ENCODE measurements around the gene PCK2. TPM values are rescaled to one million over a fixed set of nuclear protein-coding genes. Genes with fewer than 3 reads are reported as not detected.
"Not testable (repeated sequence)": the region's sequence is repeated elsewhere in the genome, so short reads cannot be mapped to it uniquely, and the experiment has no call there.

The PCK2 gene
- total RNA-seq: 10 to 100 TPM; 18.3 to 21.4 TPM
- polyA plus RNA-seq: 10 to 100 TPM; 11.0 to 15.5 TPM

GRCh38 chr14:24093901-24094840 is at the start of gene PCK2:
Gene PCK2, plus strand, starts transcription at chr14:24094311. Its CDS starts 95 bp downstream, at chr14:24094406.
- peak within 1 kb of the TSS; percentile 82 to 90 for H3K4me3 ChIP-seq (ENCODE audit: low read length in 2 of 2)
- H3K9me3 ChIP-seq (ENCODE audit: control insufficient read depth in 1 of 2, low read length in 2 of 2): no peaks in the 10 kb centered on the region
- H3K27me3 ChIP-seq (ENCODE audit: insufficient read depth, low read length): no peaks in the 10 kb centered on the region
- H3K27me3 Mint-ChIP-seq: no peaks in the 10 kb centered on the region
- H3K27ac ChIP-seq (ENCODE audit: low read depth, low read length): peak within 1 kb of the TSS; percentile 84
- H3K4me3 Mint-ChIP-seq: peak within 1 kb of the TSS; percentile 91 to 100 (median 98)
- peak; percentile 53 to 75 (median 61) for DNase-seq
- peaks cover 8% of the 10 kb centered on the region for H3K36me3 ChIP-seq (ENCODE audit: insufficient read depth, low read length)
- H3K4me1 Mint-ChIP-seq: peaks cover 21 to 47% (median 33%) of the 10 kb centered on the region in 4 donors
- peaks cover 0 to 18% of the 10 kb centered on the region in 2 donors for H3K36me3 Mint-ChIP-seq
- ChIA-PET POLR2A (ENCODE audit: partially characterized antibody) (interaction anchor here (0.7 to 8.8 kb wide), 19 partner anchors 12 to 791 kb away, joined by 3 to 137 read pairs (median 5); partner anchors contain the start of genes CARMIL3, CHMP4A, DCAF11 and DHRS1), CTCF (ENCODE audit: partially characterized antibody) (interaction anchor here (1.0 to 12.2 kb wide), 11 partner anchors 11 to 463 kb away, joined by 3 to 475 read pairs (median 5); partner anchors contain the start of genes CARMIL3, DCAF11, IRF9 and NRL)
- H3K9me3 Mint-ChIP-seq: no peaks in the 10 kb centered on the region
- peak within 1 kb of the TSS; percentile 84 to 98 (median 97) for H3K27ac Mint-ChIP-seq
- peaks cover 26% of the 10 kb centered on the region for H3K4me1 ChIP-seq (ENCODE audit: insufficient read depth, low read length)
- intact Hi-C loops (cut with micrococcal nuclease): loop anchor here (1.0 to 10.0 kb wide), 6 partner anchors 13 to 67 kb away; partner anchors contain the start of genes DCAF11, EMC9, IRF9 and NRL

GRCh38 chr14:24049002-24049401 is 45.1 kb upstream of the PCK2 start:
- H3K27me3 ChIP-seq (ENCODE audit: insufficient read depth, low read length); H3K9me3 ChIP-seq (ENCODE audit: control insufficient read depth in 1 of 2, low read length in 2 of 2); H3K27ac Mint-ChIP-seq; H3K4me3 Mint-ChIP-seq; H3K36me3 Mint-ChIP-seq; POLR2A ChIA-PET (ENCODE audit: partially characterized antibody); DNase-seq; intact Hi-C loops (cut with micrococcal nuclease); H3K9me3 Mint-ChIP-seq; H3K36me3 ChIP-seq (ENCODE audit: insufficient read depth, low read length); H3K27ac ChIP-seq (ENCODE audit: low read depth, low read length); H3K4me3 ChIP-seq (ENCODE audit: low read length in 2 of 2): not testable (repeated sequence)
- CTCF ChIA-PET (ENCODE audit: partially characterized antibody): interaction anchor here (1.0 to 1.1 kb wide), 2 partner anchors 8 to 9 kb away, joined by 3 read pairs; no protein-coding TSS in a partner anchor
- Mint-ChIP-seq H3K4me1 (peaks cover 10 to 17% (median 14%) of the 10 kb centered on the region in 4 donors), H3K27me3 (peaks cover 11 to 12% of the 10 kb centered on the region in 2 donors)
- H3K4me1 ChIP-seq (ENCODE audit: insufficient read depth, low read length): peaks cover 14% of the 10 kb centered on the region

DNA sequence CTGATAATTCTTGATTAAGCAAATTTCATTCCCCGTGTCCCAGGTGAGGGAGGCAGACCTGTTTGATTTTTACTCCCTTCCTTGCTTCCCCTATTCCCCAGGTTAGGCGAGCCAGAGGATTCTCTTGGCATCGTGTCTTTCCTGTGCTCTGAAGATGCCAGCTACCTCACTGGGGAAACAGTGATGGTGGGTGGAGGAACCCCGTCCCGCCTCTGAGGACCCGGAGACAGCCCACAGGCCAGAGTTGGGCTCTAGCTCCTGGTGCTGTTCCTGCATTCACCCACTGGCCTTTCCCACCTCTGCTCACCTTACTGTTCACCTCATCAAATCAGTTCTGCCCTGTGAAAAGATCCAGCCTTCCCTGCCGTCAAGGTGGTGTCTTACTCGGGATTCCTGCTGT is 43.4 kb upstream of the PCK2 start:
- not testable (repeated sequence) for H3K36me3 Mint-ChIP-seq; H3K9me3 ChIP-seq (ENCODE audit: control insufficient read depth in 1 of 2, low read length in 2 of 2)
- POLR2A ChIA-PET (ENCODE audit: partially characterized antibody): interaction anchor here (1.2 to 2.4 kb wide), 4 partner anchors 31 to 64 kb away, joined by 3 to 19 read pairs (median 10); partner anchors contain the start of genes DCAF11, NRL and PCK2

DNA sequence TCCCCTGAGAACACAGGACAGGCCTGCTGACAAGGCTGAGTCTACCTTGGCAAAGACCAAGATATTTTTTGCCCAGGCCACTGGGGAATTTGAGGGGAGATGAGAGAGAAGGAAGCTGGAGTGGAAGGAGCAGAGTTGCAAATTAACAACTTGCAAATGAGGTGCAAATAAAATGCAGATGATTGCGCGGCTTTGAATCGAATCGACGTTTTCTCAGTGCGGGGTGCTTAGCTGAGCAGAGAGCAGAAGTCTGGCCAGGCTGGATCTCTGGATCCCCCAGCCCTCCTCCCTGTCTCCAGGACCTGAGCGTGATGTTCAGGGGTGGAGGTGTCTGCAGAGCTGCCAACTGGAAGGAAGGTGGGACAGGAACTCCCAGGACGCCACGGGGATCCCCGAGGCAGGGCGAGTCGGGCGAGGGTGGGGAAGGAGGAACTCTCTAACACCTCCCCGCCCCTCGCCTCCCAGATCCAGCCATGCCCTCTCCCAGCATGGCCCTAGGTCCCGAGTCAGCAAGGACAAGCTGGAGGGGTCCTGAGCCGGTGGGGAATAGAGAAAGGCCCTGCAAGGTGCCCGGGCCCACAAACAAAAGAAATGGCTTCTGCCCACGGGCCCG is 42.8 kb upstream of the PCK2 start:
- CTCF ChIA-PET (ENCODE audit: partially characterized antibody): interaction anchor here (1.0 to 17.4 kb wide), 5 partner anchors 10 to 59 kb away, joined by 3 to 475 read pairs (median 3); partner anchors contain the start of gene PCK2
- peak overlapping the region in 1 of 2 donors; percentile 76 for H3K4me3 ChIP-seq (ENCODE audit: low read length in 2 of 2)
- intact Hi-C loops (cut with micrococcal nuclease): no loop called here
- no peaks in the 10 kb centered on the region for H3K36me3 ChIP-seq (ENCODE audit: insufficient read depth, low read length)
- H3K4me1 Mint-ChIP-seq: peaks cover 10 to 17% (median 14%) of the 10 kb centered on the region in 4 donors
- no peaks in the 10 kb centered on the region for H3K27me3 ChIP-seq (ENCODE audit: insufficient read depth, low read length)
- POLR2A ChIA-PET (ENCODE audit: partially characterized antibody): interaction anchor here (0.6 to 2.4 kb wide), 12 partner anchors 29 to 190 kb away, joined by 3 to 19 read pairs (median 3); partner anchors contain the start of genes DCAF11, NRL, PCK2 and PSME1
- peak overlapping the region in 2 of 7 donors; percentile 53 to 79 for H3K27ac Mint-ChIP-seq
- H3K9me3 ChIP-seq (ENCODE audit: control insufficient read depth in 1 of 2, low read length in 2 of 2): no peaks in the 10 kb centered on the region
- no peaks in the 10 kb centered on the region for H3K36me3 Mint-ChIP-seq
- no peak for DNase-seq
- H3K27ac ChIP-seq (ENCODE audit: low read depth, low read length): peak overlapping the region; percentile 16
- peak overlapping the region; percentile 81 to 92 (median 88) for H3K4me3 Mint-ChIP-seq
- peaks cover 14% of the 10 kb centered on the region for H3K4me1 ChIP-seq (ENCODE audit: insufficient read depth, low read length)
- peaks cover 6 to 8% of the 10 kb centered on the region in 2 donors for H3K27me3 Mint-ChIP-seq
- no peaks in the 10 kb centered on the region for H3K9me3 Mint-ChIP-seq

More for the DNA sequence above, 43.4 kb upstream of the PCK2 start:
- DNase-seq; H3K9me3 Mint-ChIP-seq; H3K36me3 ChIP-seq (ENCODE audit: insufficient read depth, low read length); H3K27me3 Mint-ChIP-seq; H3K27ac Mint-ChIP-seq; H3K4me3 ChIP-seq (ENCODE audit: low read length in 2 of 2); intact Hi-C loops (cut with micrococcal nuclease); H3K27ac ChIP-seq (ENCODE audit: low read depth, low read length); H3K27me3 ChIP-seq (ENCODE audit: insufficient read depth, low read length): not testable (repeated sequence)
- Mint-ChIP-seq H3K4me1 (peaks cover 10 to 17% (median 14%) of the 10 kb centered on the region in 4 donors), H3K4me3 (peak overlapping the region; percentile 54 to 92 (median 86))
- H3K4me1 ChIP-seq (ENCODE audit: insufficient read depth, low read length): peaks cover 14% of the 10 kb centered on the region
- CTCF ChIA-PET (ENCODE audit: partially characterized antibody): interaction anchor here (0.9 to 17.4 kb wide), 3 partner anchors 42 to 105 kb away, joined by 3 to 475 read pairs (median 12); partner anchors contain the start of gene PCK2

DNA sequence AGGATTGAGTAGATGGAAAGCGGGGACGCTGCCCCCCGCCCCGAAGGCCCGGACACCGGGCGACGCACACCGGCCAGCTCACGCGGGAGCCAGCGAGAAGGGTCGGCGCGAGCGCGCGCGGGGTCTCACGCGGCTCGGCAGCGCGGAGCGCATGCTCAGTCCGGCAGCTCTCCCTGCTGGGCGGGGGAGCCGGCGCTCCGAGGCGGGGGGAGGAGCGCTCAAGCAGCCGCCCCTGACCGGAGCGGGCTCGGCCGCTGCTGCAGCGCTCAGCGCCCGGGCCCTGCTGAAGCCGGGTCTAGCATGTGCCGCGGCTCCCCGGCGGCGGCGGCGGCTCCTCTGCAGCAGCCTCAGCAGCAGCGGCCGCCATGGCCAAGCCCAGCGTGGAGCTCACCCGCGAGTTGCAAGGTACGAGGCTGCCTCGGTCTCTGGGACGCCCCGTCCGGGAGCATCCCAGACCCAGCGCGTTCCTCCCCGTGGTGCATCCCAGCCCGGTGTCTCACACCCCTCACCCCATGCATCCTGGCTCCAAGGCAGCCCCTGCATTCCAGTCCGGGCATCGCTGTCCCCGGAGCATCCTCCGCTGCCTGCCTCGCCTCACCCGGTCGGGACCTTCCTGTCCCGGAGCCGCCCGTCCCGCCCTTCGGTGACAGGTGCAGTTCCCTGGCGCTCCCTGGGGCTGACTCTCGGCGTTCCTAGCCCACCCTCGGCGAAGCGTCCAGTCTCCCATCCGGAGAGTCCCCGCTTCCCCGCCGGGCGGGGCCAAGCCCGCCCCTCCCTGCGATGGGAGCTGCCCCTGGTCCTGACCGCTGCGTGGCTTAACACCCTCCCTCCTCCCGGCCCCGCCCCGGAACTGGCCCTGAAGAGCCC is 42.1 kb upstream of the PCK2 start, which contains the start of gene CARMIL3:
CARMIL3 (plus strand) TSS at position 221 of the 867 bp plus-strand sequence; CDS start at position 366, 145 bp downstream.
- H3K27ac Mint-ChIP-seq: peak within 1 kb of the TSS in 5 of 7 donors; percentile 14 to 81 (median 68)
- CTCF ChIA-PET (ENCODE audit: partially characterized antibody): interaction anchor here (0.6 to 17.4 kb wide), 7 partner anchors 9 to 75 kb away, joined by 3 to 475 read pairs (median 3); partner anchors contain the start of genes DCAF11, NRL and PCK2
- Histone ChIP-seq H3K36me3 (ENCODE audit: insufficient read depth, low read length) (no peaks in the 10 kb centered on the region), H3K27ac (ENCODE audit: low read depth, low read length) (peak within 1 kb of the TSS; percentile 16), H3K9me3 (ENCODE audit: control insufficient read depth in 1 of 2, low read length in 2 of 2) (no peaks in the 10 kb centered on the region), H3K4me1 (ENCODE audit: insufficient read depth, low read length) (peaks cover 14% of the 10 kb centered on the region), H3K27me3 (ENCODE audit: insufficient read depth, low read length) (no peaks in the 10 kb centered on the region), H3K4me3 (ENCODE audit: low read length in 2 of 2) (peak within 1 kb of the TSS in 1 of 2 donors; percentile 76)
- POLR2A ChIA-PET (ENCODE audit: partially characterized antibody): interaction anchor here (0.6 to 2.4 kb wide), 12 partner anchors 29 to 190 kb away, joined by 3 to 19 read pairs (median 3); partner anchors contain the start of genes DCAF11, NRL, PCK2 and PSME1
- no peaks in the 10 kb centered on the region for H3K36me3 Mint-ChIP-seq
- H3K4me3 Mint-ChIP-seq: peak within 1 kb of the TSS; percentile 83 to 92 (median 88)
- peaks cover 6 to 8% of the 10 kb centered on the region in 2 donors for H3K27me3 Mint-ChIP-seq
- no peaks in the 10 kb centered on the region for H3K9me3 Mint-ChIP-seq
- H3K4me1 Mint-ChIP-seq: peaks cover 10 to 17% (median 14%) of the 10 kb centered on the region in 4 donors
- intact Hi-C loops (cut with micrococcal nuclease): loop anchor here (1.0 kb wide), 1 partner anchor 16 kb away; no protein-coding TSS in a partner anchor
- DNase-seq: peak; percentile 50 to 58 (median 53)

Data from CD4-positive, alpha-beta memory T cell (primary cell).